HG02759 (cell line): ENCODE results near the gene DGKA.

Experiments used
- ATAC-seq: cut with Tn5 transposase; IDR thresholded peaks from one replicate; pipeline ENCODE4 v1.9.1; 2021; ENCODE audit warnings: mild to moderate bottlenecking, moderate library complexity; ENCODE audit not compliant: unreplicated experiment

The DGKA gene

GRCh38 chr12:55931317-55931779 is 386 bp downstream of the DGKA start:
- ATAC-seq, result no peak

GRCh38 chr12:55931780-55932550 is 1.0 kb downstream of the DGKA start:
- ATAC-seq, result no peak

- no peak for ATAC-seq
Observed at GRCh38 chr12:55932551-55932910, 1.6 kb downstream of the DGKA start.

- ATAC-seq, result no peak
Observed at GRCh38 chr12:55933169-55933798, 2.3 kb downstream of the DGKA start.

GRCh38 chr12:55933799-55934742 is 3.1 kb downstream of the DGKA start:
- no peak for ATAC-seq

- ATAC-seq, result no peak
Observed at GRCh38 chr12:55934773-55935172, 3.8 kb downstream of the DGKA start.

- ATAC-seq, result no peak
Observed at GRCh38 chr12:55935738-55936151, 4.8 kb downstream of the DGKA start.

DNA sequence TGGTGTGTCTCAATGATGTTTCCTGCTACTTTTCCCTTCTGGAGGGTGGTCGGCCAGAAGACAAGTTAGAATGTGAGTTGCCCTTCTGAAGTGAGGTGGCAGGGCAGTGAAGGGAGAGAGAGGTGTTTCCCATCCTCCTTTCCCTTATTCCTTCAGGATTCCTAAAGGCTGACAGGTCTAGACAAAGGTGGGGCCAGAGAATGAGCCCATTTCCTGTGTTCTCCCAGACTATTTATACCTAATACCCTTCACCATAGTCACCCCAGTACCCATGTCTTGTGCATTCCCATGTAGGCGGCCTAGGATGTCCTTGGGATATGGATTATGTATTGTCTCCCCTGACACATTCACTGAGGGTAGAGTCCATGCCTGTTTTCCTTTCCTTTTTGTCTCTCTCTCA is 7.0 kb downstream of the DGKA start:
- no peak for ATAC-seq

DNA sequence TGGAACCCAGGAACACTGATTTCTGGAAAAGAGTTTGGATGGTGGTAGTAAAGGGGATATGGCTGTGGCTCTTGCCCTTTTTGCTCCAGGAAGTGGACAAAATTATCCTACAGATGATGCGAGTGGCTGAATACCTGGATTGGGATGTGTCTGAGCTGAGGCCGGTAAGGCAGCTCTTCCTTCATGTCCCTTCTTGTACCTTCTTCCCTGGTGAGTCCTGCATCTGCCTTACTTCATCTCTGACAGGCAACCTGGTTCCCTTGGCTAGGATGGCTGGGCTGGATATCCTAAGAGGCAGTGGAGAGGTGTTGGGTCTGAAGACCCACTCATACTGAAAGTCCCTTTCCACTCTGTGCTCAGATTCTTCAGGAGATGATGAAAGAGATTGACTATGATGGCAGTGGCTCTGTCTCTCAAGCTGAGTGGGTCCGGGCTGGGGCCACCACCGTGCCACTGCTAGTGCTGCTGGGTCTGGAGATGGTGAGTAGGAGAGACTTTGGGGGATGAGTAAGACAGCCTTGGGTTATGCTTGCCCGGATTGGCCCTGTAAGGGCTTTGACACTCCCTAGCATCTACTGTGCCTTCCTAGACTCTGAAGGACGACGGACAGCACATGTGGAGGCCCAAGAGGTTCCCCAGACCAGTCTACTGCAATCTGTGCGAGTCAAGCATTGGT is 8.0 kb downstream of the DGKA start:
- no peak for ATAC-seq

- peak; percentile 98 for ATAC-seq
Observed at GRCh38 chr12:55940065-55940732, 9.2 kb downstream of the DGKA start.

DNA sequence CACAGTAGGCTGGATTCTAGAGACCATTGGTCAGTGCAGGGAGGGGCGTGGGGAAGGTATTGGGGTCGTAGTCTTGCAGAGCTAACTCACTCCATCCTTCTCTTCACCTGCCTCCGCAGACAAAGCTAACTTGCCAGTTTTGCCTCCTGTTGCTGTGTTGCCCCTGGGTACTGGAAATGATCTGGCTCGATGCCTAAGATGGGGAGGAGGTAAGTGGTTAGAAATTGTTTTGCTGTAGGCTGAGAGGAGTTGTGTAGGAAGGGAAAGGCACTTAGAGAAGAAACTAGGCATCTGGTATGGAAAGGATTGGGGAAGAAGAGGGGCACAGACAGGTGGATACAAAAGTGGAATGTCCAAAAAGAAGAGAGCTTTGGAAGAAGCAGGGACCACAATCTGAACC is 11.1 kb downstream of the DGKA start:
- no peak for ATAC-seq

- no peak for ATAC-seq
Observed at GRCh38 chr12:55942577-55943136, 11.7 kb downstream of the DGKA start.

- ATAC-seq, result no peak
Observed at GRCh38 chr12:55946553-55946952, 15.6 kb downstream of the DGKA start.

DNA sequence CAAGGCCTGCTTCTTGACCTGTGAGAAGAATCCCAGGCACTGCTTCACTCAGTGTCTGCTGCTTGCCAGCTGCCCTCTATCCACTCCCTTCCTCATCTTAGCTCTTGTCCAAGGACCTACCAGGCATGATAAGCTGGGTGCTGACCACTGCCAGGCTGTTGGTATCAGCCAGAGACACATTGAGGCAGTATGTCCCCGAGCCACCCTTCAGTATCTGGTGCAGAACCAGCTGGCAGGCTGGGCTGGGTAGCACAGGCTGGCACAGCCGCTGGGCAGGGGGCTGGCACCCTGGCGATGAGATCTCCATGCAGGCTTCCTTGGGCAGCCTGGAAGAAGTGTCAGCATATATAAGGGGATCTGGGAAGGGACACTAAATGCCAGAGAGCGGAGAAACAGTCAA is 24.4 kb downstream of the DGKA start:
- ATAC-seq, result no peak

- no peak for ATAC-seq
Observed at GRCh38 chr12:55955800-55956508, 25.0 kb downstream of the DGKA start.

DNA sequence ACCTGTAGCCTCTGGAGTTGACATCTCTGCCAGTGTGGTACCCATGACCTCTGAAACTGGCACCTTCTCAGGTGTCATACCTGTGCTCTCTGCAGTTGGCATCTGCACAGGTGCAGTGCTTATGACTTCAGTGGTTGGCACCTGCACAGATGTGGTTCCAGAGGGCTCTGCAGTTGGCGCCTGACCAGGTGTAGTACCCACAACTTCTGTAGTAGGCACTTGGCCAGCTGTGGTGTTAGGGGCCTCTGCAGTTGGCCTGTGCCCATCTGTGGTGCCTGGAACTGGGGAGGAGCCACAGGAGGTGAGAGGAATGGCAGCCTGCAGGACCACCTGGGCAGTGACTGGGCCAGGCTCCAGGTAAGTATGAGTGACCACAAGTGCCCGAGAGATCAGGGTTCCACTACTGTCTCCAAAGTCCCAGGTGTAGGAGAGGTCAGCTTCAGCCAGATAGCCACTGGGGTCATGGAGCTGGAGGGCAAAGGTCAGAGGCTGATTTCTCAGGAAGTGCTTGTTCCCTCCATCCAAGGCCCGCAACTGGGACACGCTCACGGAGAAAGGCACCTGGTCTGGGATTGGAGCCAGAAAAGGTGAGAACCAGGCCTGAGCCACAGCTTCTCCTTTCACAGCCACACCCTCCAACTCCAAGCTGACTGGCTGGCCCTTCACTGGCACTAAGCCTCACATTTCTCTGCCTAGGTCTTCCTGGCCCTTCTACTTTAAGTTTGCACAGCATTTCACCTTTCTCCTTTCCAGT is 26.3 kb downstream of the DGKA start:
- ATAC-seq, result no peak

GRCh38 chr12:55963760-55964159 is 32.8 kb downstream of the DGKA start:
- no peak for ATAC-seq

DNA sequence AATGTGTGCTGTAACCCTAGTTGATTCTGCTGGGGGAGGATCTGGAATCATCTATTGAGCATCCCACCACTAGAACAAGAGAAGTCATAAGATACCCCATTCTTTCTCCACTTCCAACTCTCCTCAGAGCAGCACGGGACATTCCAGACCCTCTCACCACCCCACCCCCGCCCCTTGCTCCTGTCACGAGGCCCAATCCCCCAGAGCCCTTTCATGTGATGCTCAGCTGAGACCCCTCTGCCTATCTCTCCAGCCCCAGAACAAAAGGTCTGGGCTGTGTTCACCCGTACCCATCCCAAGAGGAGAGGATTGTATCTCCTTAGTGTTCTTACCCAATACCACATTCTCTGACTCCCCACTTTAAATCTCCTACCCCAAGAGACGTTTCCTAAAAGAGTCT is 34.3 kb downstream of the DGKA start:
- ATAC-seq, result no peak

GRCh38 chr12:55965941-55966407 is 35.0 kb downstream of the DGKA start, which contains the start of gene PMEL:
Gene PMEL (minus strand): TSS chr12:55966042. CDS start chr12:55966011, 31 bp downstream.
- ATAC-seq, result no peak
